Astrocyte (in vitro differentiated cells and primary cell): ENCODE data around the gene SEMA6C.

Experiments used
- EZH2 ChIP-seq: IDR thresholded peaks from 2 replicates; pipeline ENCODE4 v1.6.1; 2012; ENCODE audit warnings: mild to moderate bottlenecking, low read length, inconsistent platforms; ENCODE audit not compliant: insufficient read depth
- TF ChIP-seq, protein P1 (sequence below): IDR thresholded peaks from 2 replicates; pipeline ENCODE4 v1.5.1; 2011; ENCODE audit warnings: low read depth, mild to moderate bottlenecking, inconsistent platforms, low read length, moderate library complexity; ENCODE audit not compliant: insufficient read depth

DNA sequence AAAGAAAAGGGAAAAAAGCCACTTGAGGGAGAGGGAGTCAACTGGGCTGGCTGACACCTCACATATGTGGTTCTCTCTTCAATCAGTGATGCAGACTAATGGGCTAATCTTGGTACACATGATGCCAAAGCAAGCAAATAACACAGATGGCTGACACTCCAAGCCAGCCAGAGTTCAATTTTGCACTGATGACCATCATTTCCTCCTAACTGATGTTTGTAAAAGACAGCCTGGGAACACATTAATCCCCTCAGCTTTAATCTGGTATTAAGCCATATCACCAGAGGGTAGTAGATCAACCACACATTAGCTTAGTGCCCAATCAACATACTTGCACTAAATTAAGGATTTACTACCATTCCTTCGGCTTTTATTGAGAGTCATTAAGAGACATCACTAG, 40.8 kb upstream of the SEMA6C start:
- TF ChIP-seq, protein P1, sequence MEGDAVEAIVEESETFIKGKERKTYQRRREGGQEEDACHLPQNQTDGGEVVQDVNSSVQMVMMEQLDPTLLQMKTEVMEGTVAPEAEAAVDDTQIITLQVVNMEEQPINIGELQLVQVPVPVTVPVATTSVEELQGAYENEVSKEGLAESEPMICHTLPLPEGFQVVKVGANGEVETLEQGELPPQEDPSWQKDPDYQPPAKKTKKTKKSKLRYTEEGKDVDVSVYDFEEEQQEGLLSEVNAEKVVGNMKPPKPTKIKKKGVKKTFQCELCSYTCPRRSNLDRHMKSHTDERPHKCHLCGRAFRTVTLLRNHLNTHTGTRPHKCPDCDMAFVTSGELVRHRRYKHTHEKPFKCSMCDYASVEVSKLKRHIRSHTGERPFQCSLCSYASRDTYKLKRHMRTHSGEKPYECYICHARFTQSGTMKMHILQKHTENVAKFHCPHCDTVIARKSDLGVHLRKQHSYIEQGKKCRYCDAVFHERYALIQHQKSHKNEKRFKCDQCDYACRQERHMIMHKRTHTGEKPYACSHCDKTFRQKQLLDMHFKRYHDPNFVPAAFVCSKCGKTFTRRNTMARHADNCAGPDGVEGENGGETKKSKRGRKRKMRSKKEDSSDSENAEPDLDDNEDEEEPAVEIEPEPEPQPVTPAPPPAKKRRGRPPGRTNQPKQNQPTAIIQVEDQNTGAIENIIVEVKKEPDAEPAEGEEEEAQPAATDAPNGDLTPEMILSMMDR: no peak
- no peak for TF ChIP-seq EZH2
